HG03196 (cell line): Measurements from ENCODE around the gene THYN1.
A peak's percentile ranks its signal among the peaks of the same experiment; 100 is the strongest.

Source experiments
- ATAC-seq: cut with Tn5 transposase; IDR thresholded peaks from one replicate; pipeline ENCODE4 v1.9.1; 2021; ENCODE audit not compliant: unreplicated experiment

Gene THYN1

DNA sequence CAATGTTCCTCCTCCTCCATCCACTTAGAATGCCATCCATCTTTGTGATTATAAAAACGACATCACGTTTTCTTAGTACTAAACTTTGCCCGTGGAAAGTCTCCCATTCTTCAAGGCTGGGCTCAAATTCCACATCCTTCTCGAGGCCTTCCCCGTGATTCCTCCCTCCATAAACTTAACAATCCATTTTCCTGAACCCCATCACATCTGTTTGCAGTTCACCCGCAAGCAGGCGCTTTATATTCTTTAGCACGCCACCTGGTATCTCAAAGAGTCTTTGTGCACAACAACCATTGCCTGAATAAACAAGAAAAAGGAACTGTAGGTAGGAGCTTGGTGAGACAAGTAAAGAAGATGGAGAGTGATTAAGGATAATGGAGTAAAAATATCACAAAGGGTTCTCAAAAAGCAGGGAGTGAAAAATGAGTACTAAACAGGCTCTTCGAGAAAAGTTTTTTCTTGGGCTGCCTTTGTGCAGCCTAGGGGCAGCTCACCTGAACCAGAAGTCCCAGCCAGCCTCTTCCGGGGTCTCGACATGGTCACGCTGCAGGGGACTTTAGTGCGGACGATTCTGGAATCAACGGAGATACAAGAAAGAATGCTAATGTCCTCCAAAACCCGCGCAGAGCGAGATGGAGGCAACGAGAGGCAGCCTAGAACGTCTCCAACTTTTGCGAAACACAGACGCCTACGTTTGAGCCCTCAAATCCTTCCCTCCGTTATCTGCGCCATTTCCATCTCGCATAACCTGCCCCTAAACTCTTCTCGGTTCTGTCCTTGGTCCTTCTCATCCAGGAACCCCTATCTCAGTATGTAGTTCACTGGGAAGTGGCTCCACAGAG is 585 bp downstream of the THYN1 start:
- peak; percentile 28 for ATAC-seq

DNA sequence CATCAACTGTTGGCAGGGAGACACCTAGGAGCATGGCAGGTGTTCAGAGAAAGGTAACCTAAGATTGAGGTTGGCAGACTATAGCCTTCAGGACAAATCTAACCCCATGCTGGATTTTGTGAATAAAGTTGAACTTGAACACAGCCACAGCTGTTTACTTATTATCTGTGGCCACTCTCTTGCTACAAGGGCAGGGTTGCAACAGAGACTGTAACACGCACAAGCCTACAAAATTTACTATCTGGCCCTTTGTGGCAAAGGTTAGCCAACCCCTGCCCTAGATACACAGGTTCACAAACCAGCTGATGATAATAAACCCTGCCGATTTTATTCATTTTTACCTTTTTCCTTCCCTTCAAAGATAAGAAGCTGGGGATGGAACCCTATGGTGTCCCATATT is 2.5 kb downstream of the THYN1 start:
- ATAC-seq = no peak

- ATAC-seq = no peak
These were observed 2.9 kb downstream of the THYN1 start for GRCh38 chr11:134250246-134250645.

DNA sequence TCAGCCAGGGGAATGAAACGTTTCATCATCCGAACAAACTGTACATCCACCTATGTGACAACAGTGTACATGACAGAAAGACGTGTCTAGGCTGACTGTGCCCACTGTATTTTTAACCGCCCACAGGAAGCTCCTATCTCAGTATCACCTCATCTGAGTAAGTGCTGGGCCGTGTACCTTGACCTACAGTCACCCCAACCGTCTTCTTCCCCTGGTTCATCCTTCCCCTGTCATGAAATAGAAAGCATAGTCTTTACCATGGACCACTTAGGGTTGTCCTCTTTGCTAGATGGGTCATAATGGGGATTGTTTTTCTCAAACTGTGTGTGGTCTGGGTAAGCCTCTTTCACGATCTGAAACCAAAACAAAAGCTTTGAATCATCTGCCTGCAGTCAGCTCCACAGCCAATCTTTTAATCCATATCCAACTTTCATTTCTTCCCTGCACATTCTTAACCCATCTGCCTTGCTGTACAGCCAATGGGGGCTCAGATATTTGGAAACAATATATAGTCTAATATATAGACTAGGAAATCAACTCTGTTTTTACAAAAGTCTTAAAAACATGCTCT is 4.2 kb downstream of the THYN1 start:
- ATAC-seq = no peak

- no peak for ATAC-seq
These were observed 6.5 kb downstream of the THYN1 start for GRCh38 chr11:134246678-134247077.

DNA sequence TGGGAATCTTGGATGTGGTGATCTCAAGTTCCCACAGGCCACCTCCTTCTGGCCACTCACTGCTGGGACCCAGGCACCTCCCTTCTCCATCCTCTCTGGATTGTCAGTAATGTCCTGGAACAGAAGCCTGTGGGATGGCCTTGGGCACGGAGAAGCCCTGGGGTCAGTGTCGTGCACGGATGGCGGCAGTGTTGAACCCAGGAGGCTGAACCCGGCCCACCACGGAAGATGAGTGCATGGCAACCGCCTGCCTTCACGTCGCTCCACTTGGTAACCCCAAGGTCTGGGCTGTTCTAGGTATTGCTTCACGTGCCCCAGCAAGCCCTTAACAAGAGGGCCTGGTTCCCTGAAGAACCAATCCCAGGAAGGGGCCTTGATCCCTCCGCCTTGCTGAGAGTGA is 7.1 kb downstream of the THYN1 start:
- no peak for ATAC-seq

DNA sequence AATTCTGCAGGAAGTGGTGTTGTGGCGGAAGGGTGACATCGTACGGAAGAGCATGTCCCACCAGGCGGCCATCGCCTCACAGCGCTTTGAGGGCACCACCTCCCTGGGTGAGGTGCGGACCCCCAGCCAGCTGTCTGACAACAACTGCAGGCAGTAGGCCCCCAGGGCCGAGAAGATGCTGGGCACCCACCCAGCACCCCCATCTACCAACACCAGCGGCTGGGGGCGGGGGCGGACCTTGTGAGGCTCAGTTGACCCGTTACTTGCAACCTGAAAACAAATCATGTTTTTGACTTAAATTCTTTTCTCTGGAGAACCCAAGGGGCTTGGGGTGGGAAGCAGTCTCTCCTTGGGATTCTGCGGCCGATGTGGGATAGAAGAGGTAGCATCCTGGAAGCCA is 7.7 kb downstream of the THYN1 start:
- no peak for ATAC-seq

- no peak for ATAC-seq
These were observed 8.6 kb downstream of the THYN1 start for GRCh38 chr11:134244593-134244992.

DNA sequence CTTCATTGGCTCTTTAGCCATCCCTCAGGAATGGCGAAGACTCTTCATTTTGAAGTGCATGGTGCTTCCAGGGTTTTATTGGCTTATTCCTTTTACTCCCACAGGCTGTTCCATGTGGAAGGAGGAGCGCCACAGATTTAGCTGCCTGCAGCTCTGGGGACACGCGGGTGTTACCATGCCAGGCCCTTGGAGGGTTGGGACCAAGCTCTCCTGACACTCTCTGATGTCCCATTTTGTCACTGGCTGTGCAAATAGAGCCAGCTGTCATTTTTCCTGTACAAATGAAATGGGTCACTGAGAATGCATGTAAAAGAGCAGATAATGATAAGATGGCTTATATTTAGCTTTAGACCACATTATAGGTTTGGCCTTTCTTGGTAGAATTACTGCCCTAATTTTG is 9.2 kb downstream of the THYN1 start:
- ATAC-seq = no peak

DNA sequence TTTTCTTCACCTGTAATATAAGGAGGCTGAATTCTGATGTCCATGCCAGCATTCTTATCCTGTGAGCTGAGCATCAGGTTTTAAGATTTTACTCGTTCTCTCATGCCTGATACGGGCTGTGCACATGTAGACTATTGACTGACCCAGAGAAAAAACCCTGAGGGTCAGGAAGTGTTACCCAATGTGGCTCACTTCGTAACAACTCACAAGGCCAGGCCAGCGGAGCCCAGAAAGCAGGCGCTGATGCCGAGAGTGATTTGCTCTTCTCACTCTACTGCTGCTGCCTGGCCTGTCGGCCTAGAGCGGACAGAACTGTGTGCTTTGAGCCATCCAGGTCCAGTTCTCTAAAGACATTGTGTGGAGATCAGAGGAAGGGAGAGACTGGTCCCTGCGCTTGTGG is 10.8 kb downstream of the THYN1 start:
- ATAC-seq = no peak

- no peak for ATAC-seq
These were observed 12.6 kb downstream of the THYN1 start for GRCh38 chr11:134240592-134240991.

GRCh38 chr11:134238956-134239355 is 14.2 kb downstream of the THYN1 start:
- ATAC-seq = no peak

DNA sequence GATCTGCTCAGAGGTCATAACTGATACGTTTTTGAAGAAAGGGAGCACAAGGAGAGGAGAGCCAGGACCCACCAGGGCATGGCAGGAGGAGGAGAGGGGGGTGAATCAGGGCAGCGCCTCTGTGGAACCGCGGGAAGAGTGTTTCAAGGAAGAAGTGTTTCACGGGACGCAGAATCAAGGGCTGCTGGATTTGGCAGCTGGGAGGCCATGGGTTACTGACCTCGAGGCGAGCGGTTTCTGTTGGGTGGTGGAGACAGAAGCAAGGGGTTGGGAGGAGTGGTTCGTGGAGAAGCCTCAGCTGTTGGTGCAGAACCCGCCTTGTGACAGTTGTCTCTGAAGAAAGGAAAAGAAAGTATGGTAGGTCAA is 15.6 kb downstream of the THYN1 start:
- no peak for ATAC-seq

GRCh38 chr11:134236834-134237556 is 16.2 kb downstream of the THYN1 start:
- ATAC-seq = no peak

GRCh38 chr11:134235399-134235798 is 17.8 kb downstream of the THYN1 start:
- no peak for ATAC-seq

- ATAC-seq = no peak
These were observed 19.4 kb downstream of the THYN1 start for GRCh38 chr11:134233729-134234179.

DNA sequence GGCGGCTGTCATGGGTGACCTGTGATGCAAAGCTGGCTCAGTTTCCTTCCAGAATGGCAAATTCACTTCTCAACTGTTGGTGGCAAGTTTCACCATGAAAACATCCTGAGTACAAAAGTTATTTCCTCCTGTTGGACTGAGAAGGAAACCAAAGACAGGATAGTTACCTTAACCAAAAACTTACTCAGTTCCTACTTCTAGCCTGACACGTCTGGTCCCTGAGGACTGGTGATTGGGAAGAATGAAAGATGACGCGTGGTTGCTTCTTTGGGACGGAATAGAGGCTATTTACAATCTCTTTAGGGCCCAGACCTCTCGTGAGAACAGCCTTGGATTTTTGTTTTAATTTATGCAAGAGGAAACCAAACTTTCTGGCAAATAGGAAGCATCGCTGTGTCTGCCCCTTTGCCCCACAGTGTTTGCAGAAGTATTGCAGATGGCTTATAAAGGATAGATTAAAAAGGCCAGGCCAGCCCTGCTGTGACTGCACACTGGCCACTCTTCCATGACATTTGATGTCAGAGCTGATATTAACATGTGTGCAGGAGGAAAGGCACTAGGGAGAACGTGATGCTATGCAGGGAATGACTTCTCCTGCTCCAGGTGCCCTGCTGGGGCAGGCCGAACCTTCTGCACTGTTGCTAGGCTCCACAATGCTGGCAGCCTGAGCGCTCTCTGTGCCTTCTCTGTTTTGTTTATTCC is 21.0 kb downstream of the THYN1 start:
- ATAC-seq = peak; percentile 27

DNA sequence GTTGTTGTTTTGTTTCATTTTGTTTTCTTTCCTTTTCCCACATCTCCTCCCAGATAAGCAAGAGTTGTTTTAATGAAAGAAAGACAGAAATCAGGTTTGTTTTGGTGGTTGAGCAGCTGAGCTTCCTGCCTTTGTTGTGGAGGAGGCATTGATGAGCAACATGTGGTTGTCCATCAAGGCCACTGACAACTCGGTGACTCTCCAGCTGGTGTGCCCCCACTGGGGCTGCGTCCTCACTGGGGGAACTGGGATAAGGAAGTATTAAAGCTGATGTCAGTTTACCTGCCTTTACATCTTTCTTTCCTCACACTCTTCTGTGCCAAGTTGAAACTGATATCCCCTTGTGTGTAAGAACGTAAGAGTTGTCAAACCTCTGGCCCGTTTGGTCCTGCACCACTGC is 22.8 kb downstream of the THYN1 start:
- no peak for ATAC-seq

DNA sequence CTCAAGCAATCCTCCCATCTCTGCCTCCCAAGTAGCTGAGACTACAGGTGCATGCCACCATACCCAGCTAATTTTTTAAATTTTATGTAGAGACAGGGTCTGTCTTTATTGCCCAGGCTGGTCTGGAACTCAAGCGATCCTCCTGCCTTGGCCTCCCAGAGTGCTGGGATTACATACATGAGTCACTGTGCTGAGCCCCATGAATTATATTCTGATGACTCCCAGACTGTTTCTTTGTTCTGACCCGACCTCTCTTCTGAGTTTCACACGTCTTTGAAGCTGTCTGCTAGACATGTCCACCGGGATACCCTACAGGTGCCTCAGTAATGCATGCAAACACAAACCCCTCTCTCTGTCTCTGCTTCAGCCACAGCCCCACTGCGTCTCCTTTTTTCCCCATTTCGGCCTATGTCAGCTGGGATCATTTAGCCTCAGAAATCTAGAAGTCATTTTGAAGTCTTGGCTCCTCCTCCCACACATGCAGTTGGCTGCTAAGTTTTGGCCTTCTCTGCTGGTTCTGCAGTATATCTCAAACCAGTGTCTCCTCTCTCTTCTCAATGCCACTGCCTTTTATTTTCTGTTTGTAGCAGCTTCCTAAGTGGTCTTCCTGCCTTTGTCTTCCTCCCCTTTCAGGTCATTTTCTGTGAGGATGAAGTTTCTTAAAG is 23.9 kb downstream of the THYN1 start:
- no peak for ATAC-seq

- ATAC-seq = peak; percentile 55
These were observed 24.5 kb downstream of the THYN1 start for GRCh38 chr11:134228625-134229024.

DNA sequence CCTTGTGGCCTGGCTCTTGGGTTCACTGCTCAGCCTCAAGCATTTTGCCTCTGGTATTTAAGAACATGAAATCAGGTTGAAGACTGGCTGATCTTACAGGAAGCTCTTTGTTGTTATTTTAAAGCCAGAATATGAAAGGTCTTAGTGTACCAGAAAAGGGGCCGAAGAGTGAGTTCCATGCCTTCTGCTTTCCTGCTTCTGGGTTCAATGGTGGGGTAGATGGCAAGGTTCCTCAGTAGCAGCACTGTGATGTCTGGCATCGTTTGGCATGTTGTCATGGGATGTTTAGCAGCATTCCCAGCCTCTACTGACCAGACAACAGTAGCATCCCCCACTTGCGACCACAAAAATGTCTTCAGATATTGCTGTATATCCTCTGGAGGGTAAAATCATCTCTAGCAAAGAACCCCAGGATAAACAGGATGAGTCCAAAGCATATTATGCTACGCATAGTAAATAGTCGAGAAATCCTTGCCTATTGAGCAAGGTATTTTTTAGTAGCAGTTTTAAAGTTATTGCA is 26.3 kb downstream of the THYN1 start:
- ATAC-seq = no peak
